DMS79 treated with DMSO at 0.1 percent for 48 hours (cell line): Measurements from ENCODE around the gene APLP1.
A peak's percentile ranks its signal among the peaks of the same experiment; 100 is the strongest.
"Not testable (repeated sequence)": the region's sequence is repeated elsewhere in the genome, so short reads cannot be mapped to it uniquely, and the experiment has no call there.

Source experiments
- DNase-seq: peaks from one replicate; lab custom pipeline; 2025; lab: John Stamatoyannopoulos, UW

APLP1 gene

DNA sequence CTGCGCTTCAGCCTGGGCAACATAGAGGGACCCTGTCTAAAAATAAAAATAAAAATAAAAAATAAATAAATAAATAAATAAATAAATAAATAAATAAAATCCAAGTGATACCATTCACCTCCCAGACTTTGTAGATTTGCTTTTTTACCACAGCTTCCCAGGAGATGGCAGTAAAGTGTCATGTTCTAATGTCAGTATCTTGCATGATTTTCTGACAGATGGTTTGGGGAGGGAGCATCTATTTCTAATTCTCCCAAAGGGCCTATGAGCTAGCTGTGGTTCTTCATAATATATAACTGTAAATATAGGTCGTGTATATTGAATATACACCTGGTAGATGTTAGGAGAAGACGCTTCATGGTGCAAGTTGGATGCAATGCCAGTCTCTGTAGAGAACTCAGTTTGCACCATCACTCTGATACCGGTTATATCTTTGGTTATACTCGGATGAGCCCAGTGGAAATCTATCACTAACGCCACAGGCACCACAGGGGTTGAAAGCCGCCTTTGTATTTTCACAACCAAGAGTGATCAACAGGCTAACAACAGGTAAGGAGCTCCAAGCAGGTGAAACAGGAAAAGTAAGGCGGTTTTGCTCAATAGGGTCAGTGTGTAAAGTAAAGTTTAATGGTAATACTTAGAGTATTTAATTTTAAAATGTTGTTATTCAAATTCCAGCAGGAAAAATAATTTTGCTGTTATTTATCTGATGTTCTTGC is 13.9 kb downstream of the APLP1 start:
- DNase-seq, result peak; percentile 76

DNA sequence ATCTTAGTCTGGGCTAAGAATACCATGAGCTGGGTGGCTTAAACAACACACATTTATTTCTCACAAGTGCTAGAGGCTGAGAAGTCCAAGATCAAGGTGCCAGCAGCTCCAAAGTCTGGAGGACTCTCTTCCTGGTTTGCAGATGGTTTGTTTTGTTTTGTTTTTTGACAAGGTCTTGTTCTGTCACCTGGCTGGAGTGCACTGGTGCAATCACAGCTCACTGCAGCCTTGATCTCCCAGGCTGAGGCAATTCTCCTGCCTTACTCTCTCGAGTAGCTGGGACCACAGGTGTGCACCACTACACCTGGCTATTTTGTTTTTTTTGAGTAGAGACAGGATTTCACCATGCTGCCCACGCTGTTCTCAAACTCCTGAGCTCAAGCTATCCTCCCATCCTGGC is 15.5 kb downstream of the APLP1 start:
- DNase-seq, result no peak

DNA sequence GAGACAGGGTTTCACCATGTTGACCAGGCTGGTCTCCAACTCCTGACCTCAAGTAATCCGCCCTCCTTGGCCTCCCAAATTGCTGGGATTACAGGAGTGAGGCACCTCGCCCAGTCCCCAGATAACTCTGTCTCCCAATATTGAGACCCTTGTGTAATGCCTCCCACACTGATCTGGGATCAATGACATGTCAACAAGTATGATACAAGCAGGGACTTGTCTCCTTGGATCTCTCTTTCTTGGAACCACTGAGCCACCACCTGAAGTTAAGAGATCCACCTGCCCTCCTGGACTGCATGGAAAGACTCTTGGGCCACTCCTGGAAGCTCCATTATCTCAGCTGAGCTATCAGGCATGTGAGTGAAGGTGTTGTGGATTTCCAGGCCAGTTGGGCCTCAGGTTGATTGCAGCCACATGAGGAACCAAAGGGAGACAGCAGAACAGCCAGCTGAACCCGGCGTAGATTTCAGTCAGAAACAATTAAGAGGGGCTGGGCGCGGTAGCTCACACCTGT is 16.9 kb downstream of the APLP1 start:
- DNase-seq, result no peak

DNA sequence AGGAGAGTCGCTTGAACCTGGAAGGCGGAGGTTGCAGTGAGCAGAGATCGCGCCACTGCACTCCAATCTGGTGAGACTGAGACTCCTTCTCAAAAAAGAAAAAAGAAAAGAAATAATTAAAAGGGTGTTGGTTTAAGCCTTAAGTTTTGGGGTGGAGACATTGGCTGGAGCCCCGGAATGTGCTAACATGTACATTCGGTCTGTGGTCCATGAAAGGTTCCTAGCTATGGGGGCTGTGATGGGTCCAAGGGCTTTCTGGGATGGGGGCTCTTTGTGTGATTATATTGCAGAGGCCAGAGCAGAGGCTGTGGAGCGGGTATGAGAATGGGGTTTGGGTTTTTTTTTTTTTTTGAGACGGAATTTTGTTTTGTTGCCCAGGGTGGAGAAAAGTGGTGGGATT is 17.5 kb downstream of the APLP1 start:
- DNase-seq, result no peak

DNA sequence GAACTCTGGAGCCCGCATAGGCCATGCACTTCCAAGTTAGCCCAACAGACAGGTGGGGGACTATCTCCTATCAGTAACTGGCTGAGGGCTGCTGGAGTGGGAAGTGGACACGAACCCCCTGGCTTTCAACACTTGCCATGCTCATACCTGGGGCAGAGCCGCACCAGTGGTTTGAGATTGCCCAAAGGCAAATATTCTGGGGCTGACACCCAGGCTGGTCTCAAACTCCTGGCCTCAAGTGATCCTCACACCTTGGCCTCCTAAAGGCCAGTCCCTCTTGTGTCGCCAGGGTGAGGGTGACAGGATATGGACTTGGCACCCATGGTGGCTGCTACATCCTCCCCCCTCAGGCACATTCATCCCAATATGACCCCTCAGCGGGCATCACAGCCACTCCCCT is 18.8 kb downstream of the APLP1 start:
- no peak for DNase-seq

DNA sequence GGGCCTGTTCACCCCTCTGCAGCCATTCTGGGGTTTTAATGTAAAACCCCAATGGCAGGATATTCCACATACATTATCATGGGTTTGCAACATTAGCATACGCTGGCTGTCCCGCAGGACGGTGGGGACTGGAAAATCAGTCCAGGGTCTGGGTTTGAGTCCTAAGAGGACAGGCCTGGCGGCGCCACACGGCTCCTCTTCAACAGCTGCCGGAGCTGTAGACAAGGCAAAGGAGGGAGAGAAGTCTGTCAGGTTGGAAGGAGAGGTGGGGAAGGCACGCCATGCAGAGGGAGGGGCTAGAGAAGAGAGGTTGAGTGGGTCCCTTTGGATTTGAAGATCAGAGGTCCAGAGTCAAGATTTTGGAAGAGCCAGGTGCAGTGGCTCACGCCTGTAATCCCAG is 20.0 kb downstream of the APLP1 start:
- no peak for DNase-seq

DNA sequence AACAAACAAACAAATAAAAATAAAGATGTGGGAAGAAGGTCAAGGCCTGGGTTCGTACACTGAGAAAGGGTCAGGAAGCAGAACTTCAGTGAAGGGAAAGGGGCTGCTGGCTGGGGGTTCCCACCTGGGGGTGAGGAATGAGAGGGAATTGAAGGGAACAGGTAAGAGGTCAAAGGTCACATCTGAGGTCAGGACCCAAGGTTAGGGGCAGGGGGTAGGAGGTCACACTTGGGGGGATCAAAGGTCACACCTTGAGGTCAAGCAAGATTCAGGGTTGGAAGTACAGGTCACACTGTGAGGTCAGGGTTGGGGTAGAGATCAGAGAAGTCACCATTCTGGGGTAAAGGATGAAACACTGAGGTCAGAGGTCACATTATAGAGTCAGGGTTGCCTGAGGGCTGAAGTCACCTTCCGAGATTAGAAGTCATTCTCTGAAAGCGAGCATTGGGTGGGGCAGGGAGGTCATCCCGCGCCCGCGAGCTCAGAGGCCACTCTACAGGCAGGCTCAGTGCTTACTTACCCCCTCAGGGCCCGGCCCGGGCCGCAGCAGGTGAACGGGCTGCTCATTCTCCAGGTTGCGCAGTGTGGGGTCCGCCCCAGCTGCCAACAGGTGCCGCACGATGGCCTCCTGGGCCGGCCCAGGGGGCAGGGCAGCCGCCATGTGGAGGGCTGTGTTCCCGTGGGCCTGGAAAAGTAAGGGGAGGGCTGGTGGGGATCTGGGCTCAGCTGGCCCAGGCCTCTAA is 21.2 kb downstream of the APLP1 start:
- DNase-seq, result no peak

DNA sequence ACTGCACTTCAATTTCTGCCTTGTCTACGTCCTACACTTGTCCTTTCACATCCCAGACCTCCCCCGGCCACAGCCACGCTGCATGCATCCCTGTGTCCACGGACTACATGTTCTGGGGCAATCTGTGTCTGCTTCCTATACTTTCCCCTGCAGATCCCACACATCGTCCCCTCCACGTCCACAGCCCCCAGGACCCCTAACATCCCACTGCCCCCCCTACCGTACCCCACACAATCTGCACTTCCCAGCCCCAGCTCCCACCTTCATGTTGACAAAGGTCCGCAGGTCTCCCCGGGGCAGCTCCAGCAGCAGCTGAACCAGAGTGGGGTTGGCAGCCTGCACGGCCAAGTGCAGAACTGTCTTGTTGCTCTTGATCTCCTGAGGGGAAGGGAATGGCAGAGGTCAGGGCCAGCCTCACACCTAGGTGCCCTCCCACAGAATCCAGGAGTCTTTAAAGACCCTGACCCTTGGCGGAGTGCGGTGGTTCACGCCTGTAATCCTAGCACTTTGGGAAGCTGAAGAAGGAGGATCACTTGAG is 21.8 kb downstream of the APLP1 start:
- DNase-seq, result no peak

DNA sequence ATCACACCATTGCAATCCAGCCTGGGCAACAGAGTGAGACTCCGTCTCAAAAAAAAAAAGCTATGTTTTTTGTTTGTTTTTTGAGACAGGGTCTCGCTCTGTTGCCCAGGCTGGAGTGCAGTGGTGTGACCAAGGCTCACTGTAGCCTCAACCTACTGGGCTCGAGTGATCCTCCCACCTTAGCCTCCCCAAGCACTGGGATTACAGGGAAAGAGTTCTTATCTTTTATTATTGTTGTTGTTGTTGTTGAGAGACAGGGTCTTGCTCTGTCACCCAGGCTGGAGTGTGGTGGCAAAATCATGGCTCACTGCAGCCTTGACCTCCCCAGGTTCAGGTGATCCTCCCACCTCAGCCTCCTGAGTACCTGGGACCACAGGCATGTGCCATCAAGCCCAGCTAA is 23.4 kb downstream of the APLP1 start:
- not testable (repeated sequence) for DNase-seq

DNA sequence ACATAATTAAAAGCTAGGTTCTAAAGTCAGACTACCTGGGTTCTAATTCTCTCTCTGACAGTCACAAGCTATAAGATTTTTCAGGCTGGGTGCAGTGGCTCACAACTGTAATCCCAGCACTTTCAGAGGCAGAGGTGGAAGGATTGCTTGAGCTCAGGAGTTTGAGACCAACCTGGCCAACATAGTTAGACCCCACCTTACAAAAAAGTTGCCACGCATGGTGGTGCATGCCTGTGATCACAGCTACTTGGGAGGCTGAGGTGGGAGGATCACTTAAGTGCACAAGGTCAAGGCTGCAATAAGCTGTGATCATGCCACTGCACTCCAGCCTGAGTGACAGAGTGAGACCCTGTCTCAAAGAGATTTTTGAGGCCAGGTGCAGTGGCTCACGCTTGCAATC is 26.0 kb downstream of the APLP1 start:
- no peak for DNase-seq

DNA sequence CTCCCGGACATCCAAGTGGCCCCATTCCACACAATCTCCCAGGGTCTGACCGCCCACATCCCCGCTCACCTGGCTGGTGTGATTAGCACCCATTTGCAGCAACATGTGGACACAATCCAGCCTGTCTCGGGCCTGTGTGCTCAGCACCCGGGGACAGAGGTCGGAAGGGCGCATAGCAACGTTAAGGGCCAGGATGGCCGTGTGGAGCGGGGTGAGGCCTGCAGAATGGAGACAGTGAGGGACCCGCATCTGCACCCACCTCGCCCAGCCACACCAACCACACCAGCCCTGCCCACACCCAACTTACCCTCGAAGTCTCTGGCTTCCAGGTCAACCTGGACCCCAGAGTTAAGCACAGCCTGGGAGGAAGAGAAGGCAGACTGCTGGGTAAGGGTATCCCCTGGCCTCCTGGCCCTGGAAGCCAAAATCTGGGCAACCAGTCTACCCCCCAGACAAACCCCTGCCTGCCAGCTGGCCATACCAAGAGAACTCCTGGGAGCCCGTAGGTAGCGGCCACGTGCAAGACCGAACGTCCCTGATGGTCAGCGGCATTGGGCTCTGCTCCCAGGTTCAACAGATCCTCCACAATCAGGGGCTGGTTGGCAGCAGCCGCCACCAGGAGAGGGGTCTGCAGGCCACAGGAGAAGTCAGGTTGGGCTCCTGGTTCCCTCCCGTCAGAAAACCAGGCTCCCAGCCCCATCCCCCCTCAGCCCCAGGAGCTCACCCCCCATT is 27.7 kb downstream of the APLP1 start:
- DNase-seq, result no peak

DNA sequence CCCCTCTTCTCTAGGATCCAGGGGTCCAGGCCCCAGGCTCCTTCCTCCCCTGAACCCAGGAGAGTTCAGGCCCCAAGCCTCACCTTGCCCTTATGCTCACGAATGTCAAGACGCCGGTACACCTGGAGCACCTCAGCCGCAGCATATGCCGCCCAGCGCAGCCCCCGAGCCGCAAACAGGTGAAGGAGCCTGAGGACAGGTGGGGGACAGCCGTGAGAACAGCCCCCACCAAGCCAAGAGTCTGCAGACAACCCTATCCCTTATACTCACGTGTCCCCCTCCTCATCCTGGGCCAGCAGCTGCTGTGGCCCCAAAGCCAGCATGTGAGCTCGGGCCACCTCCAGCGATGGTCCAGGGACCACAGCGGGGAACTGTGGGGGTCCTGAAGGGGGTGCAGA is 28.3 kb downstream of the APLP1 start:
- no peak for DNase-seq

DNA sequence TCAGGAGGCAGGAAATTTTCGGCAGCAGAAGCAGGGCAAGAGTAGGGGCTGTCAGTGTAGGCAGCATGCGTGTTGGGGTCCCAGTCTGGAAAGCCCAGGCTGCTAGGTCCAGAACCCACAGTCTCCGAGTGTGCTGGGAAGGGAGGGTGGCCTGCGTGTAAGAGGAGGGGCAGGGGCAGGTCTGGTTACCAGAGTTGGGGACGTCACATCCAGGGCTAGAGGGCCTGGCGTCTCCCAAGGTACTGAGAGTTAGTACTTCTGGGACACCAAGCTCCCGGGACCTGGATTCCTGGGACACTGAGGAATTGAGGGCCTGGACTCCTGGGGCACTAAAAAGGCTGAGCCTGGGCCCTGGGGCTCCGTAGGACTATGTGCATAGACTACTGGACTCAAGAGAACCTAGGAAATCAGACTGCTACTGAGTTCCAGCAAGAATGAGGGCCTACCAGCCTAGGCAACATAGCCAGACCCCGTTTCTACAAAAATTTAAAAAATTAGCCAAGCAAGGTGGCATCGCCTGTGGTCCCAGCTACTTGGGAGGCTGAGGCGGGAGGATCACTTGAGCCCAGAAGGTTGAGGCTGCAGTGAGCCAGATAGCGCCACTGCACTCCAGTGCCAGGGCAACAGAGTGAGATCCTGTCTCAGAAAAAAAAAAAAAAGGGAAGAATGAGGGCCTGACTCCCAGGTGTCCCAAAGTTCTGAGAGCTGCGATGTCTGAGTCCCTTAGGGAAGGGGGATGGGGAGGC is 29.5 kb downstream of the APLP1 start:
- DNase-seq, result no peak

DNA sequence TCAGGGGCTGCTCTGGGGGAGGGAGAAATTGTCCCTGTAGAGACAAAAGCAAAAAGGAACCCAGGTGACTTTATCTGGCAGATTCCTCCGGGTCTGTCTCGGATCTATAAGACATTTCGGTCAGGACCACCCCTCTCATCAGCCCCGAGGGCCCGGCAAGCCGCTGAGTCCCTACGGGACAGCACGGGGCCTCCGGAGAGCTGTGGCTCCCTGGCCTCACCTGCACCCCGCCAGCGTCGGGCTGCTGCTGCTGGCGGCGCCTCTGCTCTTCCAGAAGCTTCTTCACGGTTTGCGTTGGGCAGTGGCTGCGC is 30.1 kb downstream of the APLP1 start:
- no peak for DNase-seq

DNA sequence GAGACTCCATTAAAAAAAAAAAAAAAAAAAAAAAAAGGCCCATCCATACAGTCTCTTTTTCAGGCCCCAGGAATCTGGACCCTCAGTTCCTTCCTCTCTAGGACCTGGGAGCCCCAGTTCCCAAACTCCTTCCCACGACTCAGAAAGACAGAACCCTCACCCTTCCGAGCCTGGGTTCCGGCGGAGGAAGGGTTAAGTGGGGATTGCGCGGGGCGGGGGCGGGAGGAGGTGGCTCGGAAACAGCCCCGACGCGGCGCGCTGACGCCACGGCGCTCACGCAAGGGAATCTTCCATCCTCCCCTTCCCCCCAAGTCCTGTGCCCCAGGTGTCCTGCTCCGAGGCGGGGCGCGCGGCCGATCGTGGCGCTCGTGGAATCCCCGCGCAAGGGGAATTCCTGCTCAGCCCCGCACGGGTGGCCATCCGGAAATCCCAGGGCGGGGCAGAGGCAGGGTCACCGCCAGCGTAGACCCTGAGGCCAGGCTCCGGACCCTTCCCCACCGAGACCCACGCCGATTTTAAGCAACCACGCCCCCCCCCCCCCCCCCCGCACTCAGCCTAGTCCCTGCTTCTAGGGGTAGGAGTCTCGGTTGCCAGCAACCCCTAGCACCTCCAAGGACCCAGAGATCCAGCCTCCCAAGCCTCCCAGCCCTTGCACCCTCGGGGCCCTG is 31.3 kb downstream of the APLP1 start:
- peak; percentile 54 for DNase-seq

DNA sequence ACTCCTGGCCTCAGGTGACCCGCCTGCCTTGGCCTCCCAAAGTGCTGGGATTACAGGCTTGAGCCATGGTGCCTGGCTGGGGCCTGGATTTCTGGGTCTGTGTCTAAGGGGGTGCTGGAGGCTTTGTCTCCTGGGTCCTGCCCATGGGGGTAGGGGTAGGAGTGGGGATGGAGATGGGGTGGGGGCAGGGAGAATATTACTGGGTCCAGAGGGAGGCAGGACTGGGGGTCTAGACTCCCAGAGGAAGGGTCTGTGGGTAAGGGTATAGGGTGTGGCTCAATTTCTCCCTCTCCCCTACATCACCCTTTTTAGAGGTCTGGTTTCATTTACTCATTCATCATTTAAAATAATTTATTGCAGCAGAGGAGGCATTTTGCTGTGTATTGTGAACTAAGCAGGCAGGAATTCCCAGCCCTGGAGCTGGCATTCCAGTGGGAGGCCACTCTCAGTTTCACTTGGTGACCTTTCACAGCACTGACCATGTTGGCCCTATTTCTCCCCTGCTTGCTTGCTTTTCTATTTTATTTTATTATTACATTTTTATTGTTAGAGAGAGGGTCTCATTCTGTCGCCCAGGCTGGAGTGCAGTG is 32.8 kb downstream of the APLP1 start:
- DNase-seq, result no peak

DNA sequence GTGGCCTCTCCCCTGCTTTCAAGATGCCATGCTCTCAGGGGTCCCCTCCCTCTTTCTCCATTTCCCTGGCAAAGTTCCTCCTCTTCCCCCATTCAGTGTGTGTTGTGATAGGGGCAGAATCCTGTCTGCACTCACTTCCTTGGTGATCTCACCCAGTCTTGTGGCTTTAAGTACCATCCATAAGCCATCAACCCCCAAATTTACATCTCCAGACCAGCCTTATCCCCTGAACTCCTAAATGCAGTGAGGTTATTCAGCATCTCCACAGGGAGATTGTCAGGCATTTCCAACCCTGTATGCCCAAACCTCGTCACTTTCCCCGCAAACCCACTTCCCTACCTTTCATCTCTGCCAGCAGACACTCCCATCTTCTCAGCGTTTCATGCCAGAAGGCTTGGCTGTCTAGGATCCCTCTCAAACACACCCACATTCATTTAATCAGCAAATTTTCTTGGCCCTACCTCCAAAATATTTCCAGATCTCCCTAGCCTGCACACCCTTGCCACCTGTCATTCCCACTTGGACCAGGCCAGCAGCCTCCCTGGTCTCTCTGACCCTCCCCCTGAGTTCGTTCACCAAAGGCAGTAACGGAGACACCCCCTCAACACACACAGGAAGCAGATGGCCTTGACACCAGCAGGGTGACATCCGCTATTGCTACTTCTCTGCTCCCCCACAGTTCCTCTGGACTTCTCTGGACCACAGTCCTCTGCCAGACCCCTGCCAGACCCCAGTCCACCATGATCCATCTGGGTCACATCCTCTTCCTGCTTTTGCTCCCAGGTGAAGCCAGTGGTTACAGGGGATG is 33.7 kb downstream of the APLP1 start, which contains the start of gene HCST:
HCST (plus strand) TSS at position 676 of the 808 bp plus-strand sequence; CDS start at position 741, 65 bp downstream.
- DNase-seq, result no peak

DNA sequence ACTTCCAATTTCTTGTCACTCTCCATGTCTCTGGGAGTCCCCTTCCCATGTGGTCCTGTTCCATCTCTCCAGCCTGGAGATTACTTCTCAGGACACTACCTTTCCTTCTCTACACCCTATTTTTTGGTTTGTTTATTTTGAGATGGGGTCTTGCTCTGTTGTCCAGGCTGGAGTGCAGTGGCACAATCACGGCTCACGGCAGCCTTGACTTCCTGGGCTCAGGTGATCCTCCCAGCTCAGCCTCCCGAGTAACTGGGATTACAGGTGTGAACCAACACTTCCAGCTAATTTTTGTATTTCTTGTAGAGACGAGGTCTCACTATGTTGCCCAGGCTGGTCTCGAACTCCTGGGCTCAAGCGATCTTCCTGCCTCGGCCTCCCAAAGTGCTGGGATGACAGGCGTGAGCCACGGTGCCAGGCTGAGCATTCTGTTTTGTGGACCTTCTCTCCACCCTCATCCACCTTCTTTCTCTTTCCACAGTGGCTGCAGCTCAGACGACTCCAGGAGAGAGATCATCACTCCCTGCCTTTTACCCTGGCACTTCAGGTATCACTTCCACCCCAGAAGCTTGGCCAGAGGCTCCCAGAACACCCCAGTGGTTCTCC is 34.6 kb downstream of the APLP1 start:
- DNase-seq, result no peak

DNA sequence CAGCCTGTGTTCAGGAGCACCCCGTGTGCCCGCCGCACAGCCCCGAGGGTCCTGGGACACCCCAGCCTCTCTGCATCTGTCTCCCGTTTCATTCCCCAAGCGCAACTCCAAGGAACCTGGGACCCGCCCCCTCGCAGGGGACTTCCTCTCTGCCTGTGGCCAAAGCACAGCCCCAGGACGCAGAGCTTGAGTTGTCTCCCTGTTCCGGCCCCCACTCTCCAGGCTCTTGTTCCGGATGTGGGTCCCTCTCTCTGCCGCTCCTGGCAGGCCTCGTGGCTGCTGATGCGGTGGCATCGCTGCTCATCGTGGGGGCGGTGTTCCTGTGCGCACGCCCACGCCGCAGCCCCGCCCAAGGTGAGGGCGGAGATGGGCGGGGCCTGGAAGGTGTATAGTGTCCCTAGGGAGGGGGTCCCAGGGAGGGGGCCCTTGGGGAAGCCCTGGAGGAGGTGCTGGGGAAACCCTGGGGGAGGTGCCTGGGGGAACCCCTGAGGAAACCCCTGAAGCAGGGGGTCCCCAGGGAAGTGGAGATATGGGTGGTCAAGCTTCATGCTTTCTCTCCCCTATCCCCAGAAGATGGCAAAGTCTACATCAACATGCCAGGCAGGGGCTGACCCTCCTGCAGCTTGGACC is 35.3 kb downstream of the APLP1 start:
- DNase-seq, result peak; percentile 44
